IMR-90 (cell line): ENCODE data around the gene ZNF565. TPM values are rescaled to one million over a fixed set of nuclear protein-coding genes. Genes with fewer than 3 reads are reported as not detected.

Experiments
- ATAC-seq: fragments of 200-7000 bp; cut with Tn5 transposase; 2 replicates; pipeline ENCODE4 v1.9.1; 2020; ENCODE audit warnings: low read depth, mild to moderate bottlenecking, moderate library complexity
- BruUV-seq: library from RNA; stranded (reverse); fragments of 400-500 nt; replicated peaks from 2 replicates; lab custom pipeline; 2021; lab: Mats Ljungman, UMichigan
- CTCF ChIA-PET: fragments of 300-600 bp; formaldehyde crosslinking; extraction: SDS; loops from one replicate; lab custom pipeline; 2021; ENCODE audit warnings: antibody characterized with exemption; lab: Yijun Ruan, JAX
- POLR2A ChIA-PET: fragments of 300-600 bp; sonication (Branson Sonifier 250); formaldehyde crosslinking; loops from one replicate; lab custom pipeline; 2022; ENCODE audit warnings: antibody characterized with exemption; ENCODE audit not compliant: unreplicated experiment; lab: Charles Lee
- DNase-seq: peaks from one replicate; pipeline ENCODE4 v3.0.0; 2013
- H2AFZ ChIP-seq: replicated peaks from 2 replicates; pipeline ENCODE3; 2013; ENCODE audit warnings: low read length, mild to moderate bottlenecking; ENCODE audit not compliant: poor library complexity
- H2AK5ac ChIP-seq: 2 replicates; pipeline ENCODE4 v1.6.1; 2013; ENCODE audit warnings: low read depth, low read length, inconsistent platforms
- H2AK9ac ChIP-seq: replicated peaks from 2 replicates; pipeline ENCODE3; 2013; ENCODE audit warnings: mild to moderate bottlenecking, low read depth, low read length, moderate library complexity; ENCODE audit not compliant: poor library complexity
- H2BK120ac ChIP-seq: 2 replicates; pipeline ENCODE4 v1.6.1; 2013; ENCODE audit warnings: low read depth, low read length, inconsistent platforms
- H2BK15ac ChIP-seq: 3 replicates; pipeline ENCODE4 v1.6.1; 2013; ENCODE audit warnings: low read depth, low read length, inconsistent platforms
- H2BK20ac ChIP-seq: 2 replicates; pipeline ENCODE4 v1.6.1; 2013; ENCODE audit warnings: low read depth, mild to moderate bottlenecking, inconsistent platforms, low read length, moderate library complexity
- H2BK5ac ChIP-seq: 2 replicates; pipeline ENCODE4 v1.6.1; 2013; ENCODE audit warnings: mild to moderate bottlenecking, low read depth, low read length, inconsistent platforms; ENCODE audit not compliant: poor library complexity, severe bottlenecking
- H3K14ac ChIP-seq: replicated peaks from 2 replicates; pipeline ENCODE4 v1.6.1; 2013; ENCODE audit warnings: low read depth, low read length, inconsistent platforms
- H3K18ac ChIP-seq: 2 replicates; pipeline ENCODE4 v1.6.1; 2013; ENCODE audit warnings: low read depth, low read length, control low read depth
- H3K23ac ChIP-seq: 2 replicates; pipeline ENCODE4 v1.6.1; 2013; ENCODE audit warnings: low read depth, low read length, inconsistent platforms
- H3K27ac ChIP-seq: 2 replicates; pipeline ENCODE4 v1.5.1; 2013; ENCODE audit warnings: mild to moderate bottlenecking, control low read depth, low read length; ENCODE audit not compliant: insufficient read depth
- H3K27me3 ChIP-seq: 2 replicates; pipeline ENCODE4 v1.6.1; 2013; ENCODE audit warnings: low read length; ENCODE audit not compliant: control insufficient read depth, insufficient read depth
- H3K36me3 ChIP-seq: 2 replicates; pipeline ENCODE4 v1.6.1; 2013; ENCODE audit warnings: low read length, mixed read lengths; ENCODE audit not compliant: control insufficient read depth, insufficient read depth
- H3K4ac ChIP-seq: 2 replicates; pipeline ENCODE4 v1.6.1; 2013; ENCODE audit warnings: low read depth, low read length, inconsistent platforms
- H3K4me1 ChIP-seq: 2 replicates; pipeline ENCODE4 v1.6.1; 2013; ENCODE audit warnings: low read length, mixed read lengths; ENCODE audit not compliant: control insufficient read depth, insufficient read depth
- H3K4me2 ChIP-seq: 2 replicates; pipeline ENCODE4 v1.6.1; 2013; ENCODE audit warnings: low read depth, mild to moderate bottlenecking, control low read depth, low read length, moderate library complexity
- H3K4me3 ChIP-seq: 2 replicates; pipeline ENCODE4 v1.5.1; 2013; ENCODE audit warnings: low read depth, mild to moderate bottlenecking, control low read depth, low read length, moderate library complexity; ENCODE audit not compliant: insufficient read depth
- H3K56ac ChIP-seq: 2 replicates; pipeline ENCODE4 v1.6.1; 2013; ENCODE audit warnings: low read length, inconsistent platforms; ENCODE audit not compliant: insufficient read depth; ENCODE audit errors: extremely low read depth
- H3K79me1 ChIP-seq, 2 experiments: 2 replicates each; pipeline ENCODE4 v1.6.1; 2013; ENCODE audit warnings: low read length in 2 of 2, inconsistent platforms in 1 of 2, low read depth in 1 of 2
- H3K9ac ChIP-seq: 2 replicates; pipeline ENCODE4 v1.6.1; 2013; ENCODE audit warnings: low read depth, low read length, control low read depth
- H3K9me1 ChIP-seq: 2 replicates; pipeline ENCODE4 v1.6.1; 2013; ENCODE audit warnings: low read length, inconsistent platforms; ENCODE audit not compliant: insufficient read depth
- H3K9me3 ChIP-seq: 2 replicates; pipeline ENCODE4 v1.6.1; 2013; ENCODE audit warnings: low read length; ENCODE audit not compliant: control insufficient read depth, insufficient read depth
- H4K20me1 ChIP-seq: 2 replicates; pipeline ENCODE4 v1.6.1; 2013; ENCODE audit warnings: low read length, inconsistent platforms; ENCODE audit not compliant: insufficient read depth
- H4K5ac ChIP-seq: 2 replicates; pipeline ENCODE4 v1.6.1; 2013; ENCODE audit warnings: mild to moderate bottlenecking, low read depth, low read length, control low read depth
- H4K8ac ChIP-seq, 2 experiments: 2 replicates each; pipeline ENCODE4 v1.6.1; 2013; ENCODE audit warnings: low read depth in 2 of 2, low read length in 2 of 2, control low read depth in 1 of 2, inconsistent platforms in 1 of 2
- H4K91ac ChIP-seq: 2 replicates; pipeline ENCODE4 v1.6.1; 2013; ENCODE audit warnings: low read depth, low read length, inconsistent platforms; ENCODE audit not compliant: insufficient read depth
- BHLHE40 ChIP-seq: fragments of 150-350 bp; IDR thresholded peaks from 2 replicates; pipeline ENCODE4 v1.6.1; 2016; ENCODE audit warnings: mild to moderate bottlenecking, low read depth, low read length
- CEBPB ChIP-seq: IDR thresholded peaks from 2 replicates; pipeline ENCODE4 v1.6.1; 2012; ENCODE audit warnings: low read depth, low read length, improper control_type of control experiment
- CHD1 ChIP-seq: IDR thresholded peaks from 2 replicates; pipeline ENCODE4 v1.6.1; 2012; ENCODE audit warnings: low read depth, low read length, improper control_type of control experiment
- CTCF ChIP-seq: conservative IDR thresholded peaks from 2 replicates; pipeline ENCODE4 v1.5.1; 2012; ENCODE audit warnings: mild to moderate bottlenecking, low read depth, low read length, improper control_type of control experiment
- ELK1 ChIP-seq: fragments of 150-350 bp; IDR thresholded peaks from 2 replicates; pipeline ENCODE4 v1.6.1; 2016; ENCODE audit warnings: low read depth, mild to moderate bottlenecking, low read length, moderate library complexity, borderline replicate concordance
- FOS ChIP-seq: fragments of 150-350 bp; IDR thresholded peaks from 2 replicates; pipeline ENCODE4 v1.6.1; 2016; ENCODE audit warnings: low read depth, low read length
- MAFK ChIP-seq: IDR thresholded peaks from 2 replicates; pipeline ENCODE4 v1.6.1; 2012; ENCODE audit warnings: low read depth, low read length, improper control_type of control experiment
- MAZ ChIP-seq: IDR thresholded peaks from 2 replicates; pipeline ENCODE4 v1.6.1; 2012; ENCODE audit warnings: low read depth, mild to moderate bottlenecking, low read length, improper control_type of control experiment, moderate library complexity, borderline replicate concordance
- MXI1 ChIP-seq: IDR thresholded peaks from 2 replicates; pipeline ENCODE4 v1.6.1; 2012; ENCODE audit warnings: low read depth, mild to moderate bottlenecking, low read length, moderate library complexity, borderline replicate concordance
- NFE2L2 ChIP-seq: fragments of 150-350 bp; IDR thresholded peaks from 2 replicates; pipeline ENCODE4 v1.6.1; 2016; ENCODE audit warnings: low read depth, mild to moderate bottlenecking, low read length
- POLR2A ChIP-seq: IDR thresholded peaks from 2 replicates; pipeline ENCODE4 v1.6.1; 2012; ENCODE audit warnings: mild to moderate bottlenecking, low read depth, low read length
- RAD21 ChIP-seq: IDR thresholded peaks from 2 replicates; pipeline ENCODE4 v1.6.1; 2012; ENCODE audit warnings: low read length, improper control_type of control experiment
- RCOR1 ChIP-seq: IDR thresholded peaks from 2 replicates; pipeline ENCODE4 v1.6.1; 2012; ENCODE audit warnings: mild to moderate bottlenecking, low read length, improper control_type of control experiment; ENCODE audit not compliant: insufficient replicate concordance
- RFX5 ChIP-seq: IDR thresholded peaks from 2 replicates; pipeline ENCODE4 v1.8.0; 2012; ENCODE audit warnings: low read depth, mild to moderate bottlenecking, low read length, moderate library complexity
- SMC3 ChIP-seq: fragments of 150-350 bp; IDR thresholded peaks from 2 replicates; pipeline ENCODE4 v1.6.1; 2016; ENCODE audit warnings: low read depth, mild to moderate bottlenecking, antibody characterized with exemption, low read length, moderate library complexity
- USF2 ChIP-seq: fragments of 150-350 bp; IDR thresholded peaks from 2 replicates; pipeline ENCODE4 v1.6.1; 2017; ENCODE audit warnings: mild to moderate bottlenecking, antibody characterized with exemption, low read length, low read depth
- WGBS, 2 experiments: methylation state at CpG; one replicate each; pipeline versions ENCODE4 v1.1.5 to v1.1.7; 2013; ENCODE audit warnings: missing lambda C conversion rate in 2 of 2; ENCODE audit not compliant: insufficient read length in 1 of 2; ENCODE audit errors: extremely low coverage in 2 of 2; 5-methylcytosine and 5-hydroxymethylcytosine counted together
- dilution Hi-C: fragments of 300-500 bp; cut with HindIII; formaldehyde crosslinking; loops from one replicate; pipeline ENCODE4 v1.14.3; 2018; ENCODE audit warnings: low sequenced_read_pairs; ENCODE audit not compliant: unreplicated experiment
- in situ Hi-C: fragments of 300-500 bp; cut with MboI; formaldehyde crosslinking; loops from 3 replicates; pipeline ENCODE4 v1.14.3; 2019; ENCODE audit warnings: low sequenced_read_pairs, inconsistent platforms, mixed read lengths
- intact Hi-C: fragments of 100-400 bp; cut with micrococcal nuclease; formaldehyde crosslinking; loops from 2 replicates; pipeline ENCODE4 v1.10.0; 2022
- polyA plus RNA-seq, 3 experiments: library from polyadenylated mRNA; depleted of rRNA; stranded (reverse); fragments of >200 nt; gene quantifications; 2 replicates each; pipeline ENCODE4 v1.2.3, GENCODE V29; 2012; ENCODE audit warnings: low replicate concordance in 1 of 3
- total RNA-seq: library from RNA; depleted of rRNA; stranded (reverse); fragments of >200 nt; gene quantifications from 2 replicates; pipeline ENCODE4 v1.2.3, GENCODE V29; 2012

Gene ZNF565
- total and polyA plus RNA-seq, 2 of the 4 experiments (the other 2 are of a cell fraction): 2.3 to 7.5 TPM

DNA sequence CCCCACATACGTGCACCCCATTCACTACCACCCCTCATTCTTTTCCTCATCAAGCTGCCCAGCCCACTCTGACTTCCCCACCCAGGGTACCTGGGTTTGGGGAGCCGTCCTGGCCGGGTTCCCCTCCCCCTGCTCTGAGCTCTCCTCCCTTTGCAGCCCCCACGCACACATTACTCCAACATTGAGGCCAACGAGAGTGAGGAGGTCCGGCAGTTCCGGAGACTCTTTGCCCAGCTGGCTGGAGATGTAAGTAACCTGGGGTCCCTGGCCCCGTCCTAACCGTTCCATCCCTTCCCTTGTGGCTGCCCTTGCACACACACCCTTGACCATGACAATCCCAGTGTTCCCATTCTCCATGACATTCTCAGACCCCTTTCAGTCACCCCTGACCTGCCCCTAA is 72.0 kb downstream of the ZNF565 start:
- no peak overlapping the region for H2BK15ac ChIP-seq
- H3K9me3 ChIP-seq: no peaks in the 10 kb centered on the region
- H3K18ac ChIP-seq: no peak overlapping the region
- POLR2A ChIA-PET: no interaction called here
- H4K20me1 ChIP-seq: peaks cover 36% of the 10 kb centered on the region
- H4K5ac ChIP-seq: no peak overlapping the region
- in situ Hi-C loops: no loop called here
- H3K36me3 ChIP-seq: peaks cover 44% of the 10 kb centered on the region
- no peak overlapping the region for H2BK120ac ChIP-seq
- no peak overlapping the region for H3K4me3 ChIP-seq
- ATAC-seq (no peak), DNase-seq (no peak)
- no peak overlapping the region for H3K4ac ChIP-seq
- H4K91ac ChIP-seq: no peak overlapping the region
- no peaks in the 10 kb centered on the region for H3K27me3 ChIP-seq
- dilution Hi-C loops: no loop called here
- H3K4me2 ChIP-seq: no peak overlapping the region
- intact Hi-C loops: no loop called here
- H3K9ac ChIP-seq: no peak overlapping the region
- no peak for TF ChIP-seq RCOR1
- TF ChIP-seq POLR2A: no peak
- TF ChIP-seq NFE2L2: no peak
- TF ChIP-seq CTCF: no peak
- no peak for TF ChIP-seq SMC3
- TF ChIP-seq USF2: no peak
- TF ChIP-seq CHD1: no peak
- TF ChIP-seq RAD21: no peak
- no peak for TF ChIP-seq MAZ
- TF ChIP-seq MAFK: no peak
- TF ChIP-seq MXI1: no peak
- no peak for TF ChIP-seq FOS
- no peak for TF ChIP-seq CEBPB
- TF ChIP-seq BHLHE40: no peak
- TF ChIP-seq RFX5: no peak
- no peak for TF ChIP-seq ELK1
- H3K56ac ChIP-seq: no peak overlapping the region
- peak overlapping the region; percentile 76 for H2AK9ac ChIP-seq
- H3K23ac ChIP-seq: no peak overlapping the region
- H2AFZ ChIP-seq: peak overlapping the region; percentile 9
- peaks cover 4% of the 10 kb centered on the region; the same call in 1 of the 2 replicates for H3K4me1 ChIP-seq
- peaks cover 41 to 64% of the 10 kb centered on the region in 2 experiments for H3K79me1 ChIP-seq
- H3K14ac ChIP-seq: no peak overlapping the region
- no peak overlapping the region for H2BK5ac ChIP-seq
- H4K8ac ChIP-seq: no peak overlapping the region
- H2AK5ac ChIP-seq: no peak overlapping the region
- peaks cover 13% of the 10 kb centered on the region for H3K9me1 ChIP-seq
- WGBS, 2 experiments: 93% methylated on average over 7 of the region's 9 CpGs; no CpG with 5 or more reads in 1 of the 2 experiments
- H2BK20ac ChIP-seq: no peak overlapping the region
- no TSS peak for BruUV-seq
- H3K27ac ChIP-seq: no peak overlapping the region
- CTCF ChIA-PET: no interaction called here
